Measurements from ENCODE around the gene RPTOR.

Gene RPTOR

GRCh38 chr17:80769936-80770625, 225.4 kb downstream of the RPTOR start:
- DNase-seq: no peak

- DNase-seq: no peak
Observed at GRCh38 chr17:80770881-80771611, 226.4 kb downstream of the RPTOR start.

GRCh38 chr17:80771612-80772005, 227.0 kb downstream of the RPTOR start:
- DNase-seq: no peak

- DNase-seq: no peak
Observed at GRCh38 chr17:80772906-80773242, 228.2 kb downstream of the RPTOR start.

- DNase-seq: no peak
Observed at GRCh38 chr17:80773243-80773991, 228.8 kb downstream of the RPTOR start.

- no peak for DNase-seq
Observed at GRCh38 chr17:80774146-80774545, 229.5 kb downstream of the RPTOR start.

DNA sequence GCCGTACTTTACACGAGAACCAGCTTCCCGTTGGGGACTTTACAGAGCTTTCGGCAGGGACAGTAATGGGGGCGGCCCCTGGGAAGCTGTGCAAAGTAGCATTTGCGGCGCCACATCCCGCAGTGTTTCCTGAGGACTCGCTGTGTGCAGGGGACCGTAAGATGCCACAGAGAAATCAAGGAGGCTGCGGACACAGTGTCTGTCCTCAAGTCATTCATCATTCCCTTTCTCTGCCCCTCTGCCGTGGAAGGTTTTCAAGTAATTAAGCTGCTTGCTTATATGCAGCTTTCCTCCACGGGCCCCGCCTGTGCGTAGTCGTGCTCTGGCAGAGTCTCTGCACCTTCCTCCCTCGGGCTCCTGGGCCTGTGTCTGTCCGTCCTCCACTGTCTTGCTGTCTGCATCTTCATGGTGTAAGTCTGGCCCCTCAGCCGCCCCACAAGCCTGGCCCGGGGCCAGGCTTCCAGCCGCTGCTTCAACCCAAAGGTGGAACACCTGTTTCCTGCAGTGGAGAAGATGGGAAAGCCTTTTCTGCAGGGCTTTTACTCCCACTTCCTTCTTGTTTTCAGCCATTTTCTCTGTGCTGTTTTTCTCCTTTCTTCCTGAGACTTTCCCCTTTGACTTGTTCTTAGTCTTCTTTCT, 230.1 kb downstream of the RPTOR start:
- DNase-seq: no peak

GRCh38 chr17:80775863-80776262, 231.2 kb downstream of the RPTOR start:
- no peak for DNase-seq

- no peak for DNase-seq
Observed at GRCh38 chr17:80777274-80777673, 232.6 kb downstream of the RPTOR start.

GRCh38 chr17:80778716-80779115, 234.1 kb downstream of the RPTOR start:
- no peak for DNase-seq

- no peak for DNase-seq
Observed at GRCh38 chr17:80779336-80779735, 234.7 kb downstream of the RPTOR start.

- DNase-seq: peak; percentile 57
Observed at GRCh38 chr17:80779961-80780380, 235.3 kb downstream of the RPTOR start.

DNA sequence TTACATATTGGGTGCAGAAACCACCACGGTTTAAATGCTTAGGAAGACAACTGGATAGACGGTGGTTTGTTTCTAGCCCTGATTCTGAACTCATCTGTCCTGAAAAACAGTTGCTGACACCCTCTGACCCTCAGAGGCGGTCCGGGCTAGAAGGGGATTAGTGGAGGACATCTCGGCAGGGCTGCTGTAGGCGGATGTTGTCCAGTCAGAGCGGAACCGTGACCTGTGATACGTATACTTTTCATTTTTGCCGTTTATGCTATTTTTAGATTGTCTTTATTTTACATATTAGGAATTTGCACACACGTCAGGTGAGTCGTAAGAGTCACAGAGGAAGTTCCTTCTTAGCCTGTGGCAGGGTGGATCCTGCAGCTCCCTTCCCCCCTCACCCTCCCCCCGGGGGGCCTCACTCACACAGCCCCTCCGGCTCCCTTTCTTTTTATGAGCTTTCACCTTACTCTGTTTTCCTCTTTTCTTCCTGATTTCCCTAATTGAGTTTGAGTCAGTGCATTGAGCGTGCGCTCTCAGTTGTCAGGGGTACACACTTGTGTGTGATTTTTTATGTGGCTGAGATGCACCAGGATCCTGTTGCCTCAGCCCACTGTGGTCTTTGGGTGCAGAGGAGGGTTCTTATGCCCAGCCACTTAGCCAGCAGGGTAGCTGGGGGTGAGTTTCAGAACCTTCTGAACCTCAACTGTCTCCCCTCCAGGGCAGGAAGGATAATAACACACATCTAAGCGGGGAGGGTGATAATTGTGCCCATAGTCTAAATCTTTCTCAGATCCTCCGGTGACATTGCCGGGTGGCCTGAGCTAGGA, 236.0 kb downstream of the RPTOR start:
- peak; percentile 31 for DNase-seq

DNA sequence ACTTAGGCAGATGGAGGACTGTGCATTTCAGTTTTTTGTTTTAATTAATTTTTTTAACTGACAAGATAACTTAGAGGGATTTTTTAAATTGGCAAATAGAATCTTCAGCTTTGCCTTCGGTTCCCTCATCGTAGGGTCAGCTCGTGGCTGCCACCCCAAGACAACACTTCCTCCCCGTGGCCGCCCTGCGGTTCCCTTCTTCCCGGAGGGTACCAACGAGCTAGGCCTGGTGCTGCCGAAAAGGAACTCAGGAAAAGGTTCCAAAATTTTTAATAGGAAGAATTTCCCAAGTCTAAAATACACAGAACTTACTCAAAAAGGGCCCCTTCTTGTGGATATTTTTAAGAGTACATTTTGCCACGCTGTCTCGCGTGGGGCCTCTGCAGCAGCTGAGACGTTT, 236.6 kb downstream of the RPTOR start:
- DNase-seq: no peak

- DNase-seq: no peak
Observed at GRCh38 chr17:80781807-80782277, 237.2 kb downstream of the RPTOR start.

- peak; percentile 39 for DNase-seq
Observed at GRCh38 chr17:80782536-80783427, 238.1 kb downstream of the RPTOR start.

GRCh38 chr17:80783486-80783885, 238.8 kb downstream of the RPTOR start:
- DNase-seq: no peak

- no peak for DNase-seq
Observed at GRCh38 chr17:80783971-80784370, 239.3 kb downstream of the RPTOR start.

- no peak for DNase-seq
Observed at GRCh38 chr17:80785477-80786178, 241.0 kb downstream of the RPTOR start.

DNA sequence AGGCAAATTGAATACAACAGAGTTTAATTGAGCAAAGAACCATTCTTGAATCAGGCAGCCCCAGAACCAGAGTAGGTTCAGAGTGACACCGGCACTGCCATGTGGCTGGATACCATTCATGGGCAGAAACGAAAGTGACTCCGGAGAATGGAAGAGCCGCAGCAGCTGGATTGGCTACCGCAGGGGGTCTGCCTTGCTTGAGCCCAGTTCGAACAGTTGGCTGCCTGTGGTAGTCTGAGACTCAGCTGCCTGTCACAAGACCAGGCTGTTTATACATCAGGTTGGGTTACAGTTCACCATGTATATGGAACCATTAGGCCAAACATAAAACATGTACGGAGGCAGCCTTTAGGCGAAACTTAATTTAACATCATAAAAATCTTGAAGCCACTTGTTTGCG, 241.8 kb downstream of the RPTOR start:
- no peak for DNase-seq

DNA sequence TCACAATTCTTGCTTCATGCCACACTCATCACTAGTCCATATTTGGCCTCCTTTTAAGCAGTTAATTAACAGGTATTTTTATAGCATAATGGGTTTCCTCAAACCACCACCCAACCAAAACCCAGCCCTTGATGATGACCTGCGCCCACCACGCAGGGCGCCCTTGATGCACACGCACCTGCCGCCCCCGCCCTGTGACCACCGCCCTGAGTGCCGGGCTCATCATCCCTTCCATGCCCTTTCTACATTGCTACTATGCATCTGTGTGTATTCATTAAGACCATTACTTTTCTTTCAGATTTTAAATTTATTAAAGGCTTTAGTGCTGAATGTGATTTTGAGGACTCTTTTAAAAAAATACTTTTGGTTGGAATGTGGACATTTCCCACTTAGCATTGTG, 242.2 kb downstream of the RPTOR start:
- no peak for DNase-seq

Measured in EL (cell line).